HG03439 (cell line): Measurements from ENCODE around the gene SYCE3.
A peak's percentile ranks its signal among the peaks of the same experiment; 100 is the strongest.
"Not testable (repeated sequence)": the region's sequence is repeated elsewhere in the genome, so short reads cannot be mapped to it uniquely, and the experiment has no call there.

ENCODE experiments used
- ATAC-seq: cut with Tn5 transposase; IDR thresholded peaks from one replicate; pipeline ENCODE4 v1.9.1; 2021; ENCODE audit warnings: mild to moderate bottlenecking, moderate library complexity; ENCODE audit not compliant: unreplicated experiment

Gene SYCE3, protein sequence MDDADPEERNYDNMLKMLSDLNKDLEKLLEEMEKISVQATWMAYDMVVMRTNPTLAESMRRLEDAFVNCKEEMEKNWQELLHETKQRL

DNA sequence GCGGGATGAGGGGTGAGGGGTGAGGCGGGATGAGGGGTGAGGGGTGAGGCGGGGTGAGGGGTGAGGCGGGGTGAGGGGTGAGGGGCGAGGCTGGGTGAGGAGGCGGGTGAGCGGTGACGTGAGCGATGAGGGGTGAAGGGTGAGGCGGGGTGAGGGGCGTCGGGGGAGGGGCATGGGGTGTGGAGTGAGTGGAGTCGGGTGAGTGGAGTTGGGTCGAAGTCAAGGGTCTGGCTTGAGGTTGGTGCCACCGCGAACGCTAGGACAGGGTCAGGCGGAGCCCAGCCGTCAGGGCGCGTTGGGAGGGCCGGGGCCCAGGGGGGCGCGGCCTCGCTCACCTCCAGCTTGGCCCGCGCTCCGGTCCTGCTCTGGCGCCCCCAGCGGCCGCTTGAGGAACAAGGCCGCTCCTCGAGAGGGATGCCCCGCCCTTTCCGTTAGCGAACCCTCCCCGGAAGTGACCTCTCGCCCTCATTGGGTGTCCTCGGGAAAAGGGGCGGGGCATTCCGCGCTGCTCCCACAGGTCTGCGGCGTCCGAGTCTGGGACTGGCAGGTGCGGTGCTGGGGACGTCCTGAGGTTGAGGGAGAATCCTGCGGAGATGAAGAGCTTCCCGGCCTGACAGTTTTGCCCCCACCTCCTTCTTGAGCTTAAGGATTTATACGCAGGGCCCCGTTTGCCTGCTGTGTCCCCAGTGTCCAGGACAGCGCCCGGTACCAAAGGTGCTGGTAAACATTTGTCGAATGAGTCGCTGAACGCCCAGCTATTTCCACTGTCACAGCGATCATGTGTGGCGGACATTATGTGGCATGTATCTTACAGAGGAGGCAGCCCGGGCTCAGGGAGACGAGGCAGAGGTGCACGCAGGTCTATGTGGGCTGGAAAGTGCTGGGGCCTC lies at the start of gene SYCE3:
Gene SYCE3 (minus strand): TSS at position 397 of the 890 bp plus-strand sequence. CDS start 6,514 bp downstream, outside the sequence.
- peak; percentile 95 for ATAC-seq

DNA sequence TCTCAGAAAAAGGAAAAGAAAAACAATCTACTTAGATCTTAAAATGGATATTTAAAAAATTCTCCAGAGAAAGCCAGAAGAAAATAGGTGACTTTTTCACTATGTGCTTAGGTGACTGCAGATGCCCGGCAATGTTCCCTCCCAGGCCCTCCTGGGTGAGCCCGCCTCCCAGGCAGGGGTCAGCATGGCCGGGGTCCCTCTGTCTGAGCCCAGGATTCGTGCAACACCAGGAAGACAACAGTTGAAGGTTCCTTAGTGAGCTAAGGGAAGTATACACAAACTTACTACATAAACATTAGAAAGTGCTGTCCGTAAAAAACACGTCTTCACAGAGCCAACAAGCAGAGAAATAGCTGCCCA lies 49.4 kb upstream of the SYCE3 start:
- ATAC-seq, result no peak

DNA sequence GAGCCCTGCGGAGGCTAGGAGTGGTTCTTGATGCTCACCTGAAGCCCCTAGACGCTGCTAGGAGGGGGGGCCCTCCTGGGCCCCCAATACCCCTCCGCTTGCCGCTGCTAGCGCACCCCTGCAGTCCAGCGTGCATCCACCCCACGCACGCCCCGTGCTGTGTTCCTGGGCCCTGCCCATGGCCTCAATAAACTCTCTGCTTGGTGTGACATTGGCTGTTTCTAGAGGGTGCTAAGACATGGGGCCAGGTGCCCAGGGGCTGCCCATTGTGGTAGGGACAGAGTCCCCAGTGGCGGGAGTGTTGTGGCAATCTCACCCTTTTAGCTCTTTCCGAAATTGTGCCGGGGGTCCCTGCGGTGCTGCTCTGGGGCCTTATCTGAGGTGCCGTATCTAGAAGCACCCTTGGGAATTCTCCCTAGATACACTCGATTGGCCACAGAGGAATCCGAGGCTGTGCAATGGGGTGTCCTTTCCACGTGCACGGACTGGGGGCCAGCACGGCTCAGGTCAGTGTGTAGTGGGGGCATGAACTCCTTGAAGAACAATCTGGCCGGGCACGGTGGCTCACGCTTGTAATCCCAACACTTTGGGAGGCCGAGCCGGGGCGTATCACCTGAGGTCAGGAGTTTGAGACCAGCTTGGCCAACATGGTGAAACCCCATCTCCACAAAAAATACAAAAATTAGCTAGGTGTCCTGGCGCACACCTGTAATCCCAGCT lies 48.8 kb upstream of the SYCE3 start:
- ATAC-seq, result no peak

DNA sequence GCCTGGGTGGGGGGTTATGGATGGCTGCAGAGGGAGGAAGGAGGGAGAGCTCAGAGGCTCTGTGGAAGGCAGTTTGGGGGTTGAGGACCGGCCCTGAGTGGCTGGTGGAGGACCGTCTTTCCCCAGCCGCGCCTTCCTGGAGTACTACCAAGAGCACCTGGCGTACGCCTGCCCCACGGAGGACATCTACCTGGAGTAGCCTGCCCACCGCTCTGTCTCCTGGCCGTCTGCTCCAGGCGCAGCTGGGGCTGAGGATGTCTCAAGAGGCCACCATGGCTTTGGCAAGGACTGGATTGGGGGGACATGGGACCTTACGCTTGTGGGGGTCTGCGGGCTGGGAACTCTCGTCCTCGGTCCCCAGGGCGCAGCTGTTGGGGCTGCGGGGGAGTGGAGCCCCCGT lies 47.9 kb upstream of the SYCE3 start:
- ATAC-seq, result no peak

DNA sequence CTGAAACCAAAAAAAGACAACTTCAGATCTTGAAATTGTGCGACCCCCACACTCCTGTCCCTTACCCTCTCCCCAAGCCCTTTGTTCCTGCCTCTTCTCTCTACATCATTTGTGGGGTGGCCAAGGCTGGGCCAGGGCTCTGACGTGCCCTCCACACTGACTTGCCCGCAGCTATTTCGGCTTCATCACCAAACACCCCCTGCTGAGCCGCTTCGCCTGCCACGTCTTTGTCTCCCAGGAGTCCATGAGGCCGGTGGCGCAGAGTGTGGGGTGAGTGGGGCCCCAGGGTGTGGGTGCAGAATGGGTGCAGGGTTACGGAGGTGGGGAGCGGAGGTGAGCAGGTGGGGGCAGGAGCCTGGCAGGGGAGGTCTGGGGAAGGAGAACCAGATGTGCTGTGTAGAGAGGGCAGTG lies 47.3 kb upstream of the SYCE3 start:
- no peak for ATAC-seq

DNA sequence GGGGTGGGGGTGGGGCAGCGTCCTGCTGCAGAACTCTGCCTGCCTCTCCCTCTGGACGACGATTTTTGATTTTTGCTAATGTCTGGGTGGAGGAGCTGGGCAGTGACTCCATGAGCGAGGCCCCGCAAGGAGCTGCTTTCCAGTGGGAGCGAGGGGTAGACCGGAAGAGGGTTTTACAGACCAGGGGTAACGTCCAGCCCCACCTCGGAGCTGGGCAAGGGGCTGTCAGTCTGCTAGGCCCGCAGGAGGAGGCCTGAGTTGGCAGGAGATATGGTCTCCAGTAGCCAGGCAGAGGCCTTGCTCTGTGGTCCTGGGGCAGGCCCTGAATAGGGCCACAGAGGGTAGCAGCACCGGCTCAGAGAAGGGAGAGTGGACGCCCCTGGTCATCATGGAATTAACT lies 46.9 kb upstream of the SYCE3 start:
- ATAC-seq, result no peak

DNA sequence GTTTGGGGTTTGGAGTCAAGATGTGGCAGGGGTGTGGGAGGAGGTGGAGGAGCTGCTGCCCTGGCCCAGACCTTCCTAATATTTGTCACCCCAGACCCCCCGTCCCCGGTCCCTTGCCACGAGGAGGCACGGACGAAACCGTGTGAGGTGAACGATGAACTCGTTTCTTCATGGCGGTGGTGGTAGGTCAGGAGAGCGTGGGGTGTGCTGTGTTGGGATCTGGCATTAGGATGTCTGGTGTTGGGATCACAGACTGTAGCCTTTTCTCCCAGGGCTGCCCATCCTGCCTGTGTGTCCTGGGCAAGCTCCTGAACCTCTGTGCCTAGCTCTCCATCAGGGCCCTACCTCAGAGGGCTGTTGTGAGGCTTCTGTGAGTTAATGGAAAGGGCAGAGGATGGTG lies 46.3 kb upstream of the SYCE3 start:
- ATAC-seq, result no peak

DNA sequence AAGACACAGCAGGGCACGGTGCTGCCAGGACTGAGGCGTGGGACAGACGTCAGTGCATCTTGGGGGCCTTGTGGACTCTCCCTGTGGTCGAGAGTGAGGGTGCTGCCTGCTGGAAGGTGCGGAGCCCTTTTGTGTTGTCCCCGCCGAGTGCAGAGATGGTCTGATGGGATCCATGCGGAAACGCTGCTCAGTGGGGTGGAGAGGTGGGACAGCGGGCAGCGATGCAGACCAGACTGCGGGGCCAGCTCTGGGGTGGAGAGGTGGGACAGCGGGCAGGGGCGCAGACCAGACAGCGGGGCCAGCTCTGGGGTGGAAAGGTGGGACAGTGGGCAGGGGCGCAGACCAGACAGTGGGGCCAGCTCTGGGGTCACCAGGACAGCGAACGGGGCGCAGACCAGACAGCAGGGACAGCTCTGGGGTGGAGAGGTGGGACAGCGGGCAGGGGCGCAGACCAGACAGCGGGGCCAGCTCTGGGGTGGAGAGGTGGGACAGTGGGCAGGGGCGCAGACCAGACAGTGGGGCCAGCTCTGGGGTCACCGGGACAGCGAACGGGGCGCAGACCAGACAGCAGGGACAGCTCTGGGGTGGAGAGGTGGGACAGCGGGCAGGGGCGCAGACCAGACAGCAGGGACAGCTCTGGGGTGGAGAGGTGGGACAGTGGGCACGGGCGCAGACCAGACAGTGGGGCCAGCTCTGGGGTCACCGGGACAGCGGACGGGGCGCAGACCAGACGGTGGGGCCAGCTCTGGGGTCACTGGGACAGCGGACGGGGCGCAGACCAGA lies 45.5 kb upstream of the SYCE3 start:
- not testable (repeated sequence) for ATAC-seq

DNA sequence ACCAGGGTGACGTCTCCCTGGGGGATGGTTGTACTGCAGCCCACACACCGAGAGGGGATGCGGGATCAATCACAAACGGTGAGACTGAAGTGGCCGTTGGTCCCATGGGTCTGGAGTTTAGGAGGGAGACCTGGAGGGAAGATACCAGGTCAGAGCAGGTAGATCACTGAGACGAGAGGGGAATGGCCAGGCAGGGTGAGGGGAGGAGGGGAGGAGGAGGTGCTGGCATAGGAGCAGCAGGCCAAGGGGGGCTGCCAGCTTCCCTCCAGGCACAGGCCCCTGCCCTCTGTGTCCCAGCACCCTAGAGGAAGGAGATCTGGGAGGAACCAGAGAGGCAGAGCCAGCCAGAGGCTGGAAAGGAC lies 44.9 kb upstream of the SYCE3 start:
- ATAC-seq, result no peak

DNA sequence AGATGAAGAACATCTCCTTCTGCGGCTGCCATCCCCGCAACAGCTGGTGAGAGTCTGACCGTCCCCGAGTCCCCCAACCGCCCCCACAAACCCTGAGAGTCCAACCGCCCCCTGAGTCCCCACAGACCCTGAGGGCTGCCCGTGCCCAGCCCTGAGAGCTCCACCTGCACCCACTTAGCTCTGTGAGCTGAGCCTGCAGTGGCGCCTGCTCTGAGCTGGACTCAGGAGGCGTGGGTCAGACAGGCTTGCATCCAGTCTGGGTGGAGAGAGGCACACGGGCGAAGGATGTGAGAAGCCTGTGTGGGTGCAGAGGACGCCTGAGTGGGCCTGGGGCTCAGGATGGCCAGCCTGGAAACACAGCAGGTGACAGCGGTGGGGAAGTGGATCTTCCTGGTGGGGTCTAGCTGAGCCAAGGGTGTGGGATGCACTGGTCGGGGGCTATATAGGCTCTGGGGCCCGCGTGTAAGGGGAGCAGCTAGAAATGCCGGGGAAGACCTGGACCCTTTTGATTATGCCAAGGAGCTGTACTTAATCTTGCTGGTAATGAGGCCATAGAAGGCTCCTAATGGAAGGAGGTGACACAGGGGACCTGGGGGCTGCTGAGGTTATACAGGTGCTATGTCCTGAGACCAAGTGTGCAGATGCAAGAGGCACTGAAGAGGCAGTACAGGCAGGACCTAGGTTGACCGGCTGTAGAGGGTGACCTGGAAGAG lies 44.4 kb upstream of the SYCE3 start:
- ATAC-seq, result no peak

DNA sequence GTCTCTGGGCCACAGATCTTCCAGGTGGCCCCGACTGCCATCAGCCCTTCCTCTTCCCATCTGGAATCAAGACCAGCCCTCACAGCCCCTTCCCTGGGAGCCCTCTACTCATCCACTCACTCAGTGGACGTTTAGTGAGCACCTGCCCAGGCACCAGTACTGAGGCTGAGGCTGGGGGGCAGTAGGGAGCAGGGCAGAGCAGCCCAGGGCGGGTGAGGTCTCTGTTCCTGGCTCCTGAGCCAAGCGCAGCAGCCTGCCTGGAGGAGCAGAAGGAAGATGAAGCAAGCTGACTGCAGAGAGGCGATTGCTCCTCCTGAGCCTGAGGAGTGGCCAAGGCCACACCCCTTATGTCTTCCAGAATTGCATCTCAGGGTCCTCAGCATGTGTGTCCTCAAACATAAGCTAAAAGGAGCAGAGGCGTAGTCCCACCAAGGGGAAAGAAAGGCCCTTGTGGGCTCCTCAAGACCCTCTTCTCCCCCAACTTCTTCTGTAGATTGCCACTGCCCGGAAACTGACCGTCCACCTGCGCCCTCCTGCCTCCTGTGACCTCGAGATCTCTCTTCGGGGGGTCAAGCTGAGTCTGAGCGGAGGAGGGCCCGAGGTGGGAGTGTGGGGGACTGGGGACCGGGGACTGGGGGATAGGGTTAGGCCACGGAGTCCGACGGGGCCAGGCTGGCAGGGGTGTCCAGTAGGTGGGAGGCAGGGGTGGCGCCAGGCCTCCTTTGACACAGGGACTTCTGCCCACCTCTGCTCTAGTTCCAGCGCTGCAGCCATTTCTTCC lies 43.6 kb upstream of the SYCE3 start:
- no peak for ATAC-seq

DNA sequence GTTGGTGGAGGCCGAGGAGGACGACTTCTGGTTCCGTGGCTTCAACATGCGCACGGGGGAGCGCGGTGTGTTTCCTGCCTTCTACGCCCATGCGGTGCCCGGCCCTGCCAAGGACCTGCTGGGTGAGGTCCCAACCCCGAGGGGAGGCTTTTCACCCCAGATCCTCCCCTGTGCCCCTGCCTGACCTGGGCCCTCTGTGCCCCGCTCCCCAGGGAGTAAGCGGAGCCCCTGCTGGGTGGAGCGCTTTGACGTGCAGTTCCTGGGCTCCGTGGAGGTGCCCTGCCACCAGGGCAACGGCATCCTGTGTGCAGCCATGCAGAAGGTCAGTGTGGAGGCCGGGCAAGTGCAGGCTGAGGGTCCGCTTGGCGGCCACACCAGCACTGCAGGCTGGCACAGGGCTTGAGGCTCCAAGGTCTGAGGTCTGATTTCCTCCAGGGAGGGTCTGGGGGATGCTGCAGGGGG lies 42.9 kb upstream of the SYCE3 start:
- no peak for ATAC-seq

DNA sequence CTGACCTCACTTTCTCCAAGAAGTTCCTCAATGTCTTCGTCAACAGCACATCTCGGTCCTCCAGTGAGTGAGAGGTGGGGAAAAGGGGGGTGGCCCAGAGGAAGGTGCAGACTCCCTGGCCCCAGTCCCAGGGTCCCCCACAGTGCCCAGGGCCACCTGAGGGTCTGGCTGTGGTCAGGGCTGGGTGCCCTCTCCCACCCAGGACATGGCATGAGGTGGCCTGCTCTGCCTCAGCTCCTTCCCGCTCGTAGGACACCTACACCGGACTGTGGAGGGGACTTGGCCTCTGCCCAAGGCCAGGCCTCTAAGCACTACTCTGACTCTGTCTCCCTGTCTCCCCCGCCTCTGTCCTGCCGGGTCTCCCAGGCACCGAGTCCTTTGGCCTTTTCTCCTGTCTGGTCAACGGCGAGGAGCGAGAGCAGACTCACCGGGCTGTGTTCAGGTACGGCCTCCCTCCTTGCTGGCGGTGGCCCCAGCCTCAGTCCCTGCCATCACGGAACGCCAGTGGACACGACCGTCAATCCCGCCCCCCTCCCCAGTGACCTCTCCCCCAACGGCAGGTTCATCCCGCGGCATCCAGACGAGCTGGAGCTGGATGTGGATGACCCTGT lies 42.4 kb upstream of the SYCE3 start:
- no peak for ATAC-seq

DNA sequence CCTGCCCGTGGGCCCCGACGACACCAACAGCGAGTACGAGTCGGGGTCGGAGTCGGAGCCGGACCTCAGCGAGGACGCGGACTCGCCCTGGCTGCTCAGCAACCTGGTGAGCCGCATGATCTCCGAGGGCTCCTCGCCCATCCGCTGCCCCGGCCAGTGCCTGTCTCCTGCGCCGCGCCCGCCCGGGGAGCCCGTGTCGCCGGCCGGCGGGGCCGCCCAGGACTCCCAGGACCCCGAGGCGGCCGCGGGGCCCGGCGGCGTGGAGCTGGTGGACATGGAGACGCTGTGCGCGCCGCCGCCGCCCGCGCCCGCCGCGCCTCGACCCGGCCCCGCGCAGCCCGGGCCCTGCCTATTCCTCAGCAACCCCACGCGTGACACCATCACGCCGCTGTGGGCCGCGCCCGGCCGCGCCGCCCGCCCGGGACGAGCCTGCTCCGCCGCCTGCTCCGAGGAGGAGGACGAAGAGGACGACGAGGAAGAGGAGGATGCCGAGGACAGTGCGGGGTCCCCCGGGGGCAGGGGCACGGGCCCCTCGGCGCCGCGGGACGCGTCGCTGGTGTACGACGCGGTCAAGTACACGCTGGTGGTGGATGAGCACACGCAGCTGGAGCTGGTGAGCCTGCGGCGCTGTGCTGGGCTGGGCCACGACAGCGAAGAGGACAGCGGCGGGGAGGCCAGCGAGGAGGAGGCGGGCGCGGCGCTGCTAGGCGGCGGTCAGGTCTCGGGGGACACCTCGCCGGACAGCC lies 41.7 kb upstream of the SYCE3 start:
- no peak for ATAC-seq

DNA sequence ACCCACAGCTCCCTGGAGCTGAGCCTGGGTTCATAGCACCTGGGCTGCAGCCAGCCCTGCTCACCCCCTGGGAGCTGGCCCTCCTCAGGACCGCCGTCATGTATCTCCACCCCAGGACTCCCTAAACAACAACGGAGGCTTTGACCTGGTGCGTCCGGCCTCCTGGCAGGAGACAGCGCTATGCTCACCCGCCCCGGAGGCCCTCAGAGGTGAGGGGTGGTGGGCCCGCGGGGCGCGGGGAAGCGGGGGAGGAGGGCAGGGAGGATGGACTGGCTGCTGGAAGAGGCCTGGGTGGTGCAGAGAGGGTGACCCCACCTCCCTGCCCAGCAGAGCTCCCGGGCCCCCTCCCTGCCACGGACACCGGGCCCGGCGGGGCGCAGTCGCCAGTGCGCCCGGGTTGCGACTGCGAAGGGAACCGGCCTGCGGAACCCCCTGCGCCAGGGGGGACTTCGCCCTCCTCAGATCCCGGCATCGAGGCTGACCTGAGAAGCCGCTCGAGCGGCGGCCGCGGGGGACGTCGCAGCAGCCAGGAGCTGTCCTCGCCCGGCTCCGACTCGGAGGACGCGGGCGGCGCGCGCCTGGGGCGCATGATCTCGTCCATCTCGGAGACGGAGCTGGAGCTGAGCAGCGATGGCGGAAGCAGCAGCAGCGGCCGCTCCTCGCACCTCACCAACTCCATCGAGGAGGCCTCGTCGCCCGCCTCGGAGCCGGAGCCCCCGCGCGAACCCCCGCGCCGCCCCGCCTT lies 41.0 kb upstream of the SYCE3 start:
- no peak for ATAC-seq

DNA sequence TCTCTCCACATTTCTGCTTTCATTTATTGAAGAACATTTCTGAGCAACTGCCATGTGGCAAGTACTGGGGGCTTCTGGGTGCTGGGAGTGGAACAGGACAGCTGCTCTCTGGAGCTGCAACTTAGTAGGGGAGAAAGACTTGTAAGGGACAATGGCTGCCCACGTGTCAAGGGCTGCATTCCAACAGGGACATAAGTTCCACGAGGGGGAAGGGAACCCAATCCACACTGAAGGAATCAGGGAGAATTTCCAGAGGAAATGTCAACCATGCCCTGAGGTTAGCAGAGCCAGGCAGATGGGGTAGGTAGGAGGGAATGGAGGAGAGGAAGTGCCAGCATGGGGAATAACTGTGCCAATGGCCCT lies 39.6 kb upstream of the SYCE3 start:
- ATAC-seq, result no peak

DNA sequence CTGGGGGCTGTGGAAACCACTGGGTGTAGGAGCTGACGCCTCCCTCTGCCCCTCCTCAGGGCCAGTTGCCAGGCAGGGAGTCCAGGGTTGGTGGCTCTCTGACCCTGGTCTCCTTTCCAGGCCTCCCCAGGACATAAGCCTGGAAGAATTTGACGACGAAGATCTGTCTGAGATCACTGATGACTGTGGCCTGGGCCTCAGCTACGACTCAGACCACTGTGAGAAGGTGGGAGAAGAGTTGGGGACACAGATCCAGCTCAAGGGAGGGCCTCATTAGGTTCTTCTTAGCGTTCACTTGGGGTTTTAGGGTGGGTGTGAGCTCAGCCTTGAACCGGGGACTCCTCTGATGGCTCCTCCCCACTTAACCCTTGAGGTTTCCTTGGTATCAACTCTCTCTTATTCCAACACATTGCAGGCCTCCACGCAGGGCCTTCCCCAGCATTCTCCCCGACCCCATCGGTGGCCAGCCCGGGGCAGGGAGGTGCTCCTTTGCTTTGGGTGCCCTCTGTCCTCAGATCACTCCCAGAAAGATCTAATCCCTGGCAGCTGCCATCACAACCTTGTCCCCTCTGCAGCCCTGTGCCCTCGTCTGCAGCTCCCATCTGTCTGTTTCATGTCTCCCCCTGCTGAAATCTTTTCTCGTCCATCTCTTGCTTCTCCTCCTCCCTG lies 39.1 kb upstream of the SYCE3 start:
- ATAC-seq, result no peak
